Measurements from ENCODE around the gene ETV1.

DNA sequence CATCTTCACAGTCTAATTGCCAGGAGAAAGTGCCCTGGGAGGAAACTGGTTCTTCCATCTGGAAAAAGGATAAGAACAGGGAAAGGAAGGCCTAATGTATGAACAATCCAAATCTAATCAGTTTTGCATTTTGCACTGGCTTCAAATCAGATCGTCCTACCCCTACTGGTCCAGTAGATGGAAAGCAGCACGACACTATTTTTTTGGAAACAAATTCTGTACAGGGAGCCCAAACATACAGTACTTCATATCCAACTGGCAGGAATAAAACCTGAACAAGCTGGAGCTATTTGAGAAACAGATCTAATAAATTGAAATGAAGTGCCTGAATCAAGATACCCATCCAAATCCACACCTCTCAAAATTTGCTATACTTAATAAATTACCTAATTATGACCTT is 36.5 kb downstream of the ETV1 start:
- TF ChIP-seq CTCF (IDR thresholded peaks at IDR 0.05) (no peak), POLR2A (IDR thresholded peaks at IDR 0.05) (no peak)
